ENCODE results near the gene GAPDH. TPM values are rescaled to one million over a fixed set of nuclear protein-coding genes. Genes with fewer than 3 reads are reported as not detected.
"Not testable (repeated sequence)": the region's sequence is repeated elsewhere in the genome, so short reads cannot be mapped to it uniquely, and the experiment has no call there.

Gene GAPDH
- 1,000 to 10,000 TPM; 4,635 to 5,387 (median 5,019) TPM for total RNA-seq

DNA sequence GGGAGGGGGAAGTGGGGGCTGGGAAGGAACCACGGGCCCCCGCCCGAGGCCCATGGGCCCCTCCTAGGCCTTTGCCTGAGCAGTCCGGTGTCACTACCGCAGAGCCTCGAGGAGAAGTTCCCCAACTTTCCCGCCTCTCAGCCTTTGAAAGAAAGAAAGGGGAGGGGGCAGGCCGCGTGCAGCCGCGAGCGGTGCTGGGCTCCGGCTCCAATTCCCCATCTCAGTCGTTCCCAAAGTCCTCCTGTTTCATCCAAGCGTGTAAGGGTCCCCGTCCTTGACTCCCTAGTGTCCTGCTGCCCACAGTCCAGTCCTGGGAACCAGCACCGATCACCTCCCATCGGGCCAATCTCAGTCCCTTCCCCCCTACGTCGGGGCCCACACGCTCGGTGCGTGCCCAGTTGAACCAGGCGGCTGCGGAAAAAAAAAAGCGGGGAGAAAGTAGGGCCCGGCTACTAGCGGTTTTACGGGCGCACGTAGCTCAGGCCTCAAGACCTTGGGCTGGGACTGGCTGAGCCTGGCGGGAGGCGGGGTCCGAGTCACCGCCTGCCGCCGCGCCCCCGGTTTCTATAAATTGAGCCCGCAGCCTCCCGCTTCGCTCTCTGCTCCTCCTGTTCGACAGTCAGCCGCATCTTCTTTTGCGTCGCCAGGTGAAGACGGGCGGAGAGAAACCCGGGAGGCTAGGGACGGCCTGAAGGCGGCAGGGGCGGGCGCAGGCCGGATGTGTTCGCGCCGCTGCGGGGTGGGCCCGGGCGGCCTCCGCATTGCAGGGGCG, at the start of gene GAPDH:
Gene GAPDH, plus strand, starts transcription at position 595 of the 772 bp plus-strand sequence. CDS start 316 bp downstream, outside the sequence.
- Mint-ChIP-seq H3K36me3 (ENCODE audit: insufficient read depth) (peaks cover 40% of the 10 kb centered on the region), H3K4me3 (peak within 1 kb of the TSS; percentile 97), H3K9me3 (no peaks in the 10 kb centered on the region), H3K4me1 (ENCODE audit: low read depth) (peaks cover 43% of the 10 kb centered on the region), H3K27me3 (ENCODE audit: low read depth) (no peaks in the 10 kb centered on the region)
- ATAC-seq (peak; percentile 53 to 54), DNase-seq (peak; percentile 81)

DNA sequence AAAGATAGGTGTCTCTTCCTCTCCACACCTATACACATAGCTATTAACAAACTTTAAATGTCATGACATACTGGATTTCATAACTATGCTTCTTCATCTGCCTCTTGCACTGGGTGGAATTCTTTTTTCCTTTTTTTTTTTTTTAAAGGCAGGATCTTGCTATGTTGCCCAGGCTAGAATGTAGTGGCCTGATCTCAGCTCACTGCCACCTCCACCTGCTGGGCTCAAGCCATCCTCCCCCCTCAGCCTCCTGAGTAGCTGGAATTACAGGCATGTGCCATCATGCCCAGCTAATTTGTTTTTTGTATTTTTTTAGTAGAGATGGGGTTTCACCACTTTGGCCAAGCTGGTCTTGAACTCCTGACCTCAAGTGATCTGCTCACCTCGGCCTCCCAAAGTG, 46.1 kb upstream of the GAPDH start:
- H3K4me3 Mint-ChIP-seq: no peak overlapping the region
- ATAC-seq: no peak
- H3K27me3 Mint-ChIP-seq (ENCODE audit: low read depth): no peaks in the 10 kb centered on the region
- H3K36me3 Mint-ChIP-seq (ENCODE audit: insufficient read depth): peaks cover 10% of the 10 kb centered on the region
- DNase-seq: no peak
- peaks cover 11% of the 10 kb centered on the region for H3K4me1 Mint-ChIP-seq (ENCODE audit: low read depth)
- H3K9me3 Mint-ChIP-seq: no peaks in the 10 kb centered on the region

DNA sequence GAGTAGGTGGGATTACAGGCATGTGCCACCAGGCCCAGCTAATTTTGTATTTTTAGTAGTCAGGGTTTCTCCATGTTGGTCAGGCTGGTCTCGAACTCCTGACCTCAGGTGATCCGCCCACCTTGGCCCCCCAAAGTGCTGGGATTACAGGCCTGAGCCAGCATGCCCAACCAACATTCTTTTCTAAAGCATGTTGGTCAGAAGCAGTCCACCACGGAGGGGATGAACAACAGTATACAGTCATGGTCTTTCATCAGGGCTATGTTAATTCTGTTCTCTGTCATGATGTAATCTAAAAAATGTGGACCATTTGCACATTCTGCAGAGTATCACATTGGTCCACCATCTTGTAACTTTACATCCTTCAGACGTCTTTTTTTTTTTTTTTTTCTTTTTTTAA, 44.9 kb upstream of the GAPDH start:
- Mint-ChIP-seq H3K27me3 (ENCODE audit: low read depth) (no peaks in the 10 kb centered on the region), H3K36me3 (ENCODE audit: insufficient read depth) (peaks cover 10% of the 10 kb centered on the region), H3K4me1 (ENCODE audit: low read depth) (peaks cover 13% of the 10 kb centered on the region), H3K9me3 (no peaks in the 10 kb centered on the region), H3K4me3 (no peak overlapping the region)
- DNase-seq (no peak), ATAC-seq (no peak)

DNA sequence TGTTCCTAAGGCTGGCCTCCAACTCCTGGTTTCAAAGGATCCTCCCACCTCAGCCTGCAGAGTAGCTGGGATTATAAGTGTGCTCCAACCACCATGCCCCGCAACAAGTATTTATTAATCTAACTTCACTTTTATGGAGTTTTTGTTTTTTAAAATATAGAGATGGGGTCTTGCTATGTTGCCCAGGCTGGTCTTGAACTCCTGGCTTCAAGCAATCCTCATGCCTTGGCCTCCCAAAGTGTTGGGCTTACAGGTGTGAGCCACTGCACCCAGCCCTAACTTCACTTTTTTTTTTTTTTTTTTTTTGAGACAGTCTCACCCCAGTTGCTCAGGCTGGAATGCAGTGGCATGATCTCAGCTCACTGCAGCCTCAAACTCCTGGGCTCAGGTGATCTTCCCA, 43.6 kb upstream of the GAPDH start:
- Mint-ChIP-seq H3K36me3 (ENCODE audit: insufficient read depth) (peaks cover 12% of the 10 kb centered on the region), H3K4me1 (ENCODE audit: low read depth) (peaks cover 24% of the 10 kb centered on the region)
- H3K4me3 Mint-ChIP-seq; DNase-seq; H3K9me3 Mint-ChIP-seq; ATAC-seq; H3K27me3 Mint-ChIP-seq (ENCODE audit: low read depth): not testable (repeated sequence)

DNA sequence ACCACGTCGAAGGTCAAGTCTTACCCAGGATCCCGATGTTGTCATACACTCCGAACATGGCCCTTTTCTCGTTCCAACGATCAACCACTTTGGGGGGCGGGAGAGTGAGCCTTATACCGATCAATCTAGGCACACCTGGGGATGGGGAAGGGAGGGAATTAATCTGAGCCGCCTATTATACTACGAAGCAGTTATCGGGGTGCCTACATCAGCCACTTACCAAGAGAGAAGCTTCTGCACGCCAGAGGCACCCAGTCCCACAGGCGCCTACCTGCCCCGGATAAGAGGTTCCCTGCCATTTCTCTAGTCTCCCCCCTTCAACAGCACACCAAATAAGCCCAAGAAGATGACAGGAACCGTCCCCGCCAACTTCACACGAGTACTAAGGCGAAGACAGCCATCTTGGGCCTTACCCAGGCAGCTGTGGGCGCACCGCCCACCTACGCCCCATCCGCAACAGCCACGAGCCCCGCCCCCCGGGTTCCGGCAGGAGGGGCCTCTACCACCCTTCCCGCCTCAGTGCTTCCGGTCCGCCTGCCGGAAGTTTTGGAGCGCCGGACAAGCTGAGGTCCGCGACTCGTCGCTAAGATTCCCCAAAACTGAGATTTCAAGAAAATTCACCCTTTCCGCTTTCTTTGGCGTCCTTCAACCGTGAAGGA, 41.4 kb upstream of the GAPDH start, which contains the start of gene MRPL51:
Gene MRPL51, minus strand, starts transcription at position 425 of the 659 bp plus-strand sequence. Its CDS starts 126 bp downstream, at position 299.
- DNase-seq: peak; percentile 94
- Mint-ChIP-seq H3K36me3 (ENCODE audit: insufficient read depth) (peaks cover 14% of the 10 kb centered on the region), H3K9me3 (no peaks in the 10 kb centered on the region), H3K27me3 (ENCODE audit: low read depth) (no peaks in the 10 kb centered on the region), H3K4me3 (peak within 1 kb of the TSS; percentile 92), H3K4me1 (ENCODE audit: low read depth) (peaks cover 30% of the 10 kb centered on the region)
- ATAC-seq: peak; percentile 80

DNA sequence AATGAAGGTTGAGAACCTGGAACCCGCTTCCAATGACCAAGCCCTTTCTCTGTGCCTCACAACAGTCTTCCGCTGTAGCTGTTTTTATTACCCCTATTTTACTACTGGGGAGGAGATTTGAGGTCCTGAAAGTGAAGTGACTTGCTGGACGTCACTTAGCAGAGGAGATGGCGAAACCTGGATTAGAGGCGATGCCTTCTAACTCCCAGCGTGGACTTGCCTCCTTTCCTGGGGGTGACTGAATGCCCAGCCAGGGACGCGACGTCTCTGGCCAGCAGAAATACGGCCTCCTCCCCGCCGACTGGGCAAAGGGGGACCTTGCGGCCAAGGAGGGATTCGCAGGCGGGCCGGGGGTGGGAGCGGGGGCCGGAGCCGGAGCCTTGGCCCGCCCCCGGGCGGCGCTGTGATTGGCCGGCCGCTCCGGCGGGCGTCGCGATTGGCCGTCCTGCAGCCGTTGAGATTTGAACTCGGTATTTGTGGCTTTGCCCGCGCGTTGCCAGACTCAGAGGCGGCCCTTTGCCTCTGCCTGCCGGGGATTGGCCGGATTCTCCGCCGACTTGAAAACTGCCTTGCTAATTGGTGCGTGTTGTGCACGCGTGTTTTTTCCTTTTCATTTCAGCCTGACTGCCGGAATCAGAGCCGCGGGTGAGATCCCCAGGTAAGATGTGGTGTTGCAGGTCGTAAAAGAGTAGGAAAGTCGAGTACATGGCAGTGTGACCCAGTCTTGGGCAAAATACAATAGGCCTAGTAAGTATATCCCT, 40.6 kb upstream of the GAPDH start, which contains the start of gene NCAPD2:
Gene NCAPD2, plus strand, starts transcription at position 606 of the 761 bp plus-strand sequence. CDS start 997 bp downstream, outside the sequence.
- H3K9me3 Mint-ChIP-seq: no peaks in the 10 kb centered on the region
- no peaks in the 10 kb centered on the region for H3K27me3 Mint-ChIP-seq (ENCODE audit: low read depth)
- peaks cover 14% of the 10 kb centered on the region for H3K36me3 Mint-ChIP-seq (ENCODE audit: insufficient read depth)
- ATAC-seq (peak; percentile 91), DNase-seq (peak; percentile 89)
- peak within 1 kb of the TSS; percentile 92 for H3K4me3 Mint-ChIP-seq
- peaks cover 30% of the 10 kb centered on the region for H3K4me1 Mint-ChIP-seq (ENCODE audit: low read depth)

DNA sequence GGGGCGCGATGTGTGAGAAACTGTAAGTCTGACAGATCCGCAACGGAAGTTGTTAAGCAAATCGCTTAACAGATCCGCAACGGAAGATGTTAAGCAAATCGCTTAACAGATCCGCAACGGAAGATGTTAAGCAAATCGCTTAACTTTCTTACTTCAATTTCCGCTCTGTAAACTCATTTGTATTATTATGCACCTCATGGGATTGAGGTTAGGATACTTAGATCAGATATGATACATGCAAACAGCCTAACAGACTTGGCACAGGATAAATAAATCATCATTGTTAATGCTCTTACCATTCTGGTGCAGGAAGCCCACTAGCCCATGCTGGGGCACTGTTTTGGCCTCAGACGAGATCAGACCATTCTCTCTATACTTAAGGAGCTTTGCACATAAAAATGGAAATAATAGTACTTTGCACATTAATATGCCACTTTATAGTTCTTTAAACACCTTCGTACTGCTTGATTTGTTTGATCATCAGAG, 40.0 kb upstream of the GAPDH start:
- DNase-seq (no peak), ATAC-seq (peak; percentile 3 to 47)
- Mint-ChIP-seq H3K4me1 (ENCODE audit: low read depth) (peaks cover 30% of the 10 kb centered on the region), H3K36me3 (ENCODE audit: insufficient read depth) (peaks cover 14% of the 10 kb centered on the region), H3K4me3 (peak overlapping the region; percentile 92), H3K9me3 (no peaks in the 10 kb centered on the region), H3K27me3 (ENCODE audit: low read depth) (no peaks in the 10 kb centered on the region)

DNA sequence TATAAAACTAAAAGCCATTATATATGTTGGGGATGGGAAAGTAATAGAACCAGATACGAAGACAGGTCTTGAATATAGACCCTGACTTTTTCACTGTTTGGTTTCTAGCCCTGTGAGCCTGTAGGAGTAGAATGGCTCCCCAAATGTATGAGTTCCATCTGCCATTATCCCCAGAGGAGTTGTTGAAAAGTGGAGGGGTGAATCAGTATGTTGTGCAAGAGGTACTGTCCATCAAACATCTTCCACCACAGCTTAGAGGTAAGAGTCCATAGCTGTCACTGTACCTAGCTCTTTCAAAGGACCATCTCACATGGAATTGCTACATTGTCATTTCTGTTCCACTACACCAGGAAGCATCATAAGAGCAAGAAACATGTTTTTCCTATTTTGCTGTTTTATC, 39.3 kb upstream of the GAPDH start:
- DNase-seq: no peak
- no peaks in the 10 kb centered on the region for H3K27me3 Mint-ChIP-seq (ENCODE audit: low read depth)
- H3K4me1 Mint-ChIP-seq (ENCODE audit: low read depth): peaks cover 30% of the 10 kb centered on the region
- peaks cover 14% of the 10 kb centered on the region for H3K36me3 Mint-ChIP-seq (ENCODE audit: insufficient read depth)
- H3K4me3 Mint-ChIP-seq: peak overlapping the region; percentile 92
- no peak for ATAC-seq
- no peaks in the 10 kb centered on the region for H3K9me3 Mint-ChIP-seq

DNA sequence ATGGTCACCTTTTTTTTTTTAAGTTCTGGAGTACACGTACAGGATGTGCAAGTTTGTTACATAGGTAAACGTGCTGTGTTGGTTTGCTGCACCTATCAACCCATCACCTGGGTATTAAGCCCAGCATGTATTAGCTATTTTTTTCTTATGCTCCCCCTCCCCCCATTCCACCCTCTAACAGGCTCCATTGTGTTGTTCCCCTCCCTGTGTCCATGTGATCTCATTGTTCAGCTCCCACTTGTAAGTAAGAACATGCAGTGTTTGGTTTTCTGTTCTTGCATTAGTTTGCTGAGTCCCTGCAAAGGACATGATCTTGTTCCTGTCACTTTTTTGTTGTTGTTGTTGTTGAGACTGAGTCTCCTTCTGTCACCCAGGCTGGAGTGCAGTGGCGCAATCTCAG, 37.0 kb upstream of the GAPDH start:
- not testable (repeated sequence) for H3K9me3 Mint-ChIP-seq; H3K36me3 Mint-ChIP-seq (ENCODE audit: insufficient read depth); H3K4me3 Mint-ChIP-seq; H3K27me3 Mint-ChIP-seq (ENCODE audit: low read depth); DNase-seq; ATAC-seq
- H3K4me1 Mint-ChIP-seq (ENCODE audit: low read depth): peaks cover 24% of the 10 kb centered on the region

DNA sequence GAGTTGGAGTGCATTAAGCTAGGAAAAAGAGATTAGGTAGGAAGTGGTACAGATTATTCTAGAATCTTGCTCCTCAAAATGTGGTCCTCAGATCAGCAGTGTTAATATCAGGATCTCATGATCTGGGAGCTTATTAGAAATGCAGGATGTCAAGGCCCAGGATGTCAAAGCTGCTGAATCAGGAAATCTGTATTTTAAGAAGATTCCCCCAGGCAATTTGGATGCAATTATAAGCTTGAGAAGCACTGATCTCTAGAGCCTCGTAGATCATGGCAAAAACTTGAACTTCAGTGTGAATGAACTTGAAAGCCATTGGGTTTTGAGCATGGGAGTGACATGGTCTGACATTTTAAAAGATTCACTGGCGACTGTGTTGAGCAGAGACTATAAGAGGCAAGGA, 33.9 kb upstream of the GAPDH start:
- Mint-ChIP-seq H3K4me3 (no peak overlapping the region), H3K4me1 (ENCODE audit: low read depth) (peaks cover 7% of the 10 kb centered on the region), H3K27me3 (ENCODE audit: low read depth) (no peaks in the 10 kb centered on the region), H3K36me3 (ENCODE audit: insufficient read depth) (peaks cover 2% of the 10 kb centered on the region), H3K9me3 (no peaks in the 10 kb centered on the region)
- DNase-seq (no peak), ATAC-seq (no peak)

DNA sequence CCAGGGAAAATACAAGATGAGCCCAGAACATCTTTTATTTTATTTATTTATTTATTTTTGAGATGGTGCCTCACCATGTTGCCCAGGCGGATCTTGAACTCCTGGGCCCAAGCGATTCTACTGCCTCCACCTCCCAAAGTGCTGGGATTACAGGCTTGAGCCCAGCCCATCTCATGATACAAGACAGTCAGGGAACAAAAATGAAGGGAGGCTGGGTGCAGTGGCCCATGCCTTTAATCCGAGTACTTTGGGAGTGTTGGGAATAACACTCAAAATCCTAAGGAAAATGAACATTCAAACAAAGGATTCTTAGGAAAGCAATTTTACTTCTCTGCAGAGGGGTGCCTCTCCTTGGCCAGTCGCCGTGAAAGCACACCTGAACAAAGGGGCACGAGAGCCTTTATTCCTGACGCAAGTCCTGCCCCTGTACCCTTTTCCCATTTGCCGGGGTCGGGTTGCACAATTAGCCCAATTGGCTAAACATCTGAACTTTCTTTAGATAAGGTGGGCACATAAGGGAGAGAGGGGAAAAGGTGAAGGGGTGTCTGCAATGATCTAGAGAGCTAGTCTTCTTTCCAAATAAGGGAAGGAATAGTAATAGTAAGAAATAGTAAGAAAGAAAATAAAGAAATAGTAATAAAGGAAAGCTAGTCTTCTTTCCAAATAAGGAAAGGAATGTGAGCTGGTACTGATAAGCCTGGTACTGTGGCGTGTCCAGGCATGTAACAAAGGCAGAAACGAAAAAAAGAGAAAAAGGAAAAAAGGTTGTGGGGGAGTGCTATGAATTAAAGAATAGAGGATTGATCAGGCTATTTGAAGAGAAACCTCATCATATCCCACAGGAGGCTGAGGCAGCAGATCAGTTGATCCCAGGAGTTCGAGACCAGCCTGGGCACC, 27.0 kb upstream of the GAPDH start:
- Mint-ChIP-seq H3K4me1 (ENCODE audit: low read depth) (peaks cover 5% of the 10 kb centered on the region), H3K9me3 (no peaks in the 10 kb centered on the region), H3K36me3 (ENCODE audit: insufficient read depth) (peaks cover 16% of the 10 kb centered on the region), H3K4me3 (no peak overlapping the region), H3K27me3 (ENCODE audit: low read depth) (no peaks in the 10 kb centered on the region)
- DNase-seq (no peak), ATAC-seq (no peak)

DNA sequence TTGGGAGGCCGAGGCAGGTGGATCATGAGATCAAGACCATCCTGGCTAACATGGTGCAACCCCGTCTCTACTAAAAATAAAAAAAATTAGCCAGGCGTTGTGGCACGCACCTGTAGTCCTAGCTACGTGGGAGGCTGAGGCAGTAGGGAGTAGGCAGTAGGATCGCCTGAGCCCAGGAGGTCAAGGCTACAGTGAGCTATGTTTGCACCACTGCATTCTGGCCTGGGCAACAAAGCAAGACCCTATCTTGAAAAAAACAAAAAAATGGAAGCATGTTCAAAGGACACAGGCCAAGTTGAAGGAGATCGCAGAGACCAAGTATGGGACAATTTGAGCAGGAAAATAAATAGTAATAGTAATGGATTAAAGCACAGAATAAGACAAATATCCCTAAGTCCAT, 26.2 kb upstream of the GAPDH start:
- DNase-seq: no peak
- no peak for ATAC-seq
- H3K27me3 Mint-ChIP-seq (ENCODE audit: low read depth): no peaks in the 10 kb centered on the region
- H3K4me3 Mint-ChIP-seq: no peak overlapping the region
- no peaks in the 10 kb centered on the region for H3K9me3 Mint-ChIP-seq
- H3K36me3 Mint-ChIP-seq (ENCODE audit: insufficient read depth): peaks cover 22% of the 10 kb centered on the region
- H3K4me1 Mint-ChIP-seq (ENCODE audit: low read depth): peaks cover 5% of the 10 kb centered on the region

DNA sequence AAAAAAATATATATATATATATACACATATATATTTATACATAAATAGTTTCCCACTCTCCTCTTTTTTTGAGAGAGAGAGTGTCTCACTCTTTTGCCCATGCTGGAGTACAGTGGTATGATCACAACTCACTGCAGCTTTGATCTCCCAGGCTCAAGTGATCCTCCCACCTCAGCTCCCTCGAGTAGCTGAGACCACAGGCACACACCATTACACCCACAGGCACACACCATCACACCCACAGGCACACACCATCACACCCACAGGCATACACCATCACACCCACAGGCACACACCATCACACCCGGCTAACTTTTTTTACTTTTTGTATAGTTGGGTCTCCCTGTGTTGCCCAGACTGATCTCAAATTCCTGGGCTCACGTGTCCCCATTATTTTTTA, 14.1 kb upstream of the GAPDH start:
- Mint-ChIP-seq H3K4me1 (ENCODE audit: low read depth) (peaks cover 4% of the 10 kb centered on the region), H3K4me3 (no peak overlapping the region), H3K27me3 (ENCODE audit: low read depth) (no peaks in the 10 kb centered on the region), H3K9me3 (no peaks in the 10 kb centered on the region), H3K36me3 (ENCODE audit: insufficient read depth) (peaks cover 47% of the 10 kb centered on the region)
- DNase-seq (no peak), ATAC-seq (no peak)
